Measurements from ENCODE around the gene ACOX3.

The ACOX3 gene

GRCh38 chr4:8332038-8332857, 108.3 kb downstream of the ACOX3 start:
- no peak for DNase-seq

DNA sequence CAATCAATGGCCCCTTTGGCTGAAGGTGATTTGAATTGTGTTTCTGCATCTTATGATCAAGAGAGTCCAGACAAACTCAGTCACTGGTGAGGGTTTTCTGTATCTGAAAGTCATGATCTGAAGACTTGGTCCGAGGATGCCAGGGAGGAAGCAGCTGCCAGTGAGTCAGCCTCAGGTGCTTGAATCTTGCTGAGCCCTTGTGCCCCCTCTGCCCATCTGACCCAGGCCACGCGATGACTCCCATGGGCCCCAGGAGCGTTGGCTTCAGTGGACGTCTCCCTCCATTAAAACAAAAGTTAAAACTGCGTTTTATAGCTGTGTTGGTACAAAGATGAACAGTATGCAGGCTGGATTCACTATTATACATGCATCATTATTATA, 109.0 kb downstream of the ACOX3 start:
- DNase-seq, result no peak

GRCh38 chr4:8330821-8331574, 109.5 kb downstream of the ACOX3 start:
- DNase-seq, result no peak

GRCh38 chr4:8329859-8330761, 110.4 kb downstream of the ACOX3 start:
- DNase-seq, result no peak

DNA sequence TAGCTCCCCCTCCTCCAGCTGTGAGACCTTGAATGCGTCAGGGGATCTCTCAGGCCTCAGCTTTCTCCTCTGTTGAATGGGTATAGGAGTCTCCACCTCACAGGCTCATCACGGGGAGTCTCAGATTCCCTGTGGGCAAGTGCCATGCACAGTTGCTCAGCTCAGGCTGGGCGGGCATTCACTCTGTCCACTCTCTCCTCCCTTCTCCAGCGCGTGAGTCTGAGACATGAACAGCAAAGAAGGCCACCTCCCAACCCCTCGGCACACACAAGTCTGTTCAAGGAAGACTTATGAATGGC, 111.0 kb downstream of the ACOX3 start:
- DNase-seq, result no peak

DNA sequence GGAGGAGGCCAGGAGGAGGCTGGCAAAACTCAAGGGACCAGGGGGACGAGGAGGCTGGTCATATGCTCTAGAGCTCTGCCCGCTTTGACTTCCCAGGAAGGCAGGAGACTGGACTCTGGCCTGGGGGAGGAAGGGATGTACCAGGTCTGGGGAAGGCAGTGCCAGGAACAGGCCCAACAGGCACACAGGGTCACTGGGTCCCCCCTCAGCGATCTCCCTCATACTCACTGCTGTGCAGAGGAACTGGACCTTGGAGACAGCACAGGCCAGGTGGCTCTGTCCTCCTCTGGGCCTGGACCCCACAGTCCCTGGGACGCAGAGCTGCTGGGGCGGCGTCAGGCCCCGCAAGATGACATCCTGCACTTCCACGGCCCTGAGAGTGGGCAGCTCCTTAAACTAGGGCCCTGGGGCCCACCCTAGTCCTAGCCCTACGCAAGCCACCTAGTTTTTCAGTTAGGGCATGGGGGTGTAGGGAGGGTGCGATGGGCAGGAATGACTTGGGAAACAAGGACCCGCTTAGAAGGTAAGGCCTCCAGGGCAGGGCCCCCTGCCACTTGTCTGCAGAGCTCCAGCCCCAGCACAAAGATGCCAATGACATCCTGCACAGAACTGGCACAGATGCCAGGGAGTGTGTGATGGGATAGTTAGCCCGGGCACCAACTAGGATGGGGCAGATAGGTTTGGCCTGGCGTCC, 111.5 kb downstream of the ACOX3 start:
- DNase-seq, result no peak

DNA sequence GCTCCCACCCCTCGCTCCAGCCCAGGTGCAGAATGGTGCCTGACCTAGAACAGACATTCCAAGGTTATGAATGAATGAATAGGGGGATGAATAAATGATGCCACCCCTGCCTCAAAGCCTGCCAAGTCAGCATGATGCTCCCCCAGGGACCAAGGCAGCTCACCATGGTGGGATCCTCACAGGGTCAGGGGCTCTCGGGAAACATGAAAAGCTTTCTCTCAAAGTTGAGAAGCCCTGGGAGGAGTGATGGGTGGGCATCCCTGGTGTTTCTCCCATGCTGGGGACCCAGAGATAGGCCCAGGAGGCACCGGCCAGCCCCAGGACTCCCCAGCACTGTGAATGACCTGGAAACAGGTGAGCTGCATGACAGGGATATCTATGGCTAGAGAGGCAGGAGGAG, 112.1 kb downstream of the ACOX3 start:
- DNase-seq, result no peak

GRCh38 chr4:8326206-8326605, 114.3 kb downstream of the ACOX3 start:
- no peak for DNase-seq

- DNase-seq, result no peak
These were observed 115.1 kb downstream of the ACOX3 start for GRCh38 chr4:8325291-8325973.

DNA sequence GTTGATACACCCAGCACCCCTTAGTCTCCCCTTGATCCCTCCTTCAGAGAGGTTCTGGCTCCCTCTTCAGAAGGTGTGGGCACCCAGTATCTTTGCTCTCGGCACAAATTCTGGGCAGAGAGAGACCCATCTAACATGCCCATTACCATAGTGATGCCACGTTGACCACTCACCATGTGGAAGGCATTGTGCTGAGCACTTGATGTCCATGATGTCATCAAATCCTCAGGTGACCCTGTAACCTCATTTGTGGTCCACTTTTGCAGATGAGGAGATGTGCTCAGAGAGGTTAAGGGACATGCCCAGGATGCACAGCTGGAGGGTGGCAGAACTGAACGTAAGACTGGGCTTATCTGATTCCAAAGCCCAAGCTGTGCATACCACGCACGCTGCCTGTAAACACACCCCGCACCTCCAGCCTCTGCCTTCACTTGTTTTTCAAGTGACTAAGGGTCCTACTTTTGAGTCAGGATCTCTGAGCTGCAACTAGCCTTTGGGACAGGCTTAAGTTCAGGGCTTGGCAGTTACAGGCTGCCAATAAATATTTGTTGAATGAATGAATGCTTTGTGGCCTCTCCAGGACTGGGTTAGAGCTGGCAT, 115.8 kb downstream of the ACOX3 start:
- DNase-seq, result no peak

GRCh38 chr4:8323947-8324555, 116.5 kb downstream of the ACOX3 start:
- DNase-seq, result no peak

DNA sequence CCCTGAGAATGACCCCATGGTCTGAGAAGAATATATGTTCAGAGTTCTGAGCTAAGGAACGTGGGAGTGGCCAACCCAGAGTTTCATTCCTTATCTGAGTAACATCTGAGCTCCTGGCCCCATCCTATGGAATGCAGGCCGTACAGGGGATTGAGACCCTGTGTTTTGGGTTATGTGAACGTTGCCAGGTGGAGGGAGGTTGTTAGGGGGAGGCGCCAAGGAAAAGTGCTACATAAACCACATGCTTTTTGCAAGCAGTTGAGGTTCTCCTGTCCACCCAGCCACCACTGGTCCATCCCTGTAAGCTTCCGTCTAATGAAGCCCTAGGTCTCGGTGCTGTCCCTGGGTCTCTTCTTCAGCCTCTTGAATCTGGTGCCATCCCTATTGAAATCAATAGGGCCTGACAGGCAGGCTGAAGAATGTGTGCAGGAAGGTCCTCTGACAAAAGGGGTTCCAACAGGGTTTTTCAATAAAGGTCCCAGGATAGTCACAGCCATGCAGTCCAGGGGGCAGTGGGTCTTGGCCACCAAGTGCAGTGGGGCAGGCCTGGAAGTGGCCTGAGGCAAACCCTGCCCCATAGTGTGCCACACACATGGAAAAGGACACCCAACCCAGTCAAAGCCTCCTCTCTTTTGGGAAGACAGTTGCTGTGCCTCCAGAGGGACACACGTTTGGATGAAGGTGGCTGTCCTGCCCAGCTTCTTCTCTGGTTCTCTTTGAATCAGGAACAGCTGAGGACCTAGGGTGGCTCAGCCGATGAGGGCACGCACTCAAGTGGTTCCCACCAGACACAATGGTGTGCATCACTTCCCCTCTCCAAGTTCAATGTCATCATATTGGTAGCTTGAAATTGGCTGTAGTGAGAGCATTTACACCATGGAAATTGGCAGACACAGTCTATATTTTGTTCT, 117.5 kb downstream of the ACOX3 start:
- no peak for DNase-seq

DNA sequence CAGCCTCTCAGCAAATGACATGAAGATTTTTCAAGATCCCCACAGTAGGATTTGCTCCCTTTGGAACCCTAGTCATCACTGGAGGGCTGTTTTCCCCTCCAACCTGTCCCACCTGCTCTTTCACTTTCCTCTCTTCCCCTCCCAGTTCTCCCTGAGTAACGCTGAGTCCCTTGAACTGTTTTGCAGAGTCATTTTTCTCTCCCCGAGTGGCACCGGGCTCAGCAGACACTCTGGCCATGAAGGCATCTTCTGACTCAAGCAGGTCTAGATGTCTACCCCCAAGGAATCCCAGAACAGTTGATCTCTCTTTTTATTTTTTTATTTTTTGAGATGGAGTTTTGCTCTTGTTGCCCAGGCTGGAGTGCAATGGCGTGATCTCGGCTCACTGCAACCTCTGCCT, 118.8 kb downstream of the ACOX3 start:
- no peak for DNase-seq

GRCh38 chr4:8321220-8321619, 119.3 kb downstream of the ACOX3 start:
- DNase-seq, result no peak

DNA sequence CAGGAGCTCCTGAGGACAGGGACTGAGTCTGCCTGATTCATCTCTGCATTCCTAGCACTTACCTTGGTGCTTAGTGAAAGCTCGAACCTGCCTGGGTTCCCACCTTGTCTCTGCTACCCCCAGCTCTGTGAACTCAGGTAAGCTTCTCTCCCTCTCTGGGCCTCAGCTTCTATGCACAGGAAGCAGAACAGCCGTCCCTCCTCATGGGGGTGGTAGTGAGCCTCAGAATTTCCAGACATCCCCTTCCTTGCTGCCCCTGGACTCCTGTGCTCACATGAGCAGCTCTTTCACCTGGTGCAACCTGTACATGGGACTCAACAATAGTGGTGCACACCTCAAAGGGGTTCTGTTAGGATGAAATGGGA, 120.2 kb downstream of the ACOX3 start:
- no peak for DNase-seq

DNA sequence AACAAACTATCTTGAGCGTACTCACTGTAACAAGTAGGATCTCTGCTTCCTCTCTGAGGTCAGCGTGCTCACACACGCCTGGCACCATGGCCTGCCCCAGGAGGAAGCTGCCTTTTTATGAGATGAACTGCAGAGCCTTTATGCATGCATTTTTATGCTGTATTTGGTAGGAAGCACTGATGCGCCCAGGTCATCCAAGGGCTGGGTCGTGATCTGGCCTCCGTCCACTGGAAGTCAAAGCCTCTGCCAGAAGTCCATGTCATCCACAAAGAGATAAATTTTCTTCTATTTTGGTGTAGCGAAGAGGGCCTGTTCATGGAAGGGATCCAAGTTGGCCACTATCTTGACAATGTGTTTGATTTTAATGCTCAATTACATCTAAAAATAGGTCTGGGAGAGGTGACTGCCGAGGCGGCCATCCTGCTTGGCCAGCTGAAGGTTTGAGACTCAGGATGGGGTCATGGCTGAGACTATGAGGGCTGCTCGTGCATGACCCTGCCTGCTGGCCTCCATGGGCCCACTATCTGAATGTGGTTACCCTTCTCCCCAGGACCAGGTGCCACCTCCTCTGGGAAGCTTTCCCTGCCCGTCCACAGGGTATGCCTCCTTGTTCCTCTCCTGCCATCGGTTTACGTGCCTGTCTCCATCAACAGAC, 120.7 kb downstream of the ACOX3 start:
- DNase-seq, result no peak

DNA sequence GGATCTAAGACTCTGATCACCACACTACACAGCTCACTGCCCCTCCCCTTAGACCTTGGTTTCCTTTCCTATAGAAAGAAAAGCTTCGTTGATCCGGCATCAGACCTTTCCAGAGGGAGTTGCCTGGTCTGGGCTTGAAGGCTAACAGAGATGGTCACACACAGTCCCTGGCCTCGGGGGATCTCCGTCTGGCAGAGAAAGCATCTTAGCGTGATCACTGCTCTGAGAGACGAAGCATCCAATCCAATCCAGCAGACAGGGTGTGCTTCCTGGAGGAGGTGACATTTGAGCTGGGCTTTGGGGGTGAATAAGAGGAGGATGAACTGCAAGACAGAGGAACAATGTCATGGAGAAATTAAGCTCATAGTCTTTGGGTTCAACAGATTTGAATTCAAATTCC, 121.5 kb downstream of the ACOX3 start:
- no peak for DNase-seq

DNA sequence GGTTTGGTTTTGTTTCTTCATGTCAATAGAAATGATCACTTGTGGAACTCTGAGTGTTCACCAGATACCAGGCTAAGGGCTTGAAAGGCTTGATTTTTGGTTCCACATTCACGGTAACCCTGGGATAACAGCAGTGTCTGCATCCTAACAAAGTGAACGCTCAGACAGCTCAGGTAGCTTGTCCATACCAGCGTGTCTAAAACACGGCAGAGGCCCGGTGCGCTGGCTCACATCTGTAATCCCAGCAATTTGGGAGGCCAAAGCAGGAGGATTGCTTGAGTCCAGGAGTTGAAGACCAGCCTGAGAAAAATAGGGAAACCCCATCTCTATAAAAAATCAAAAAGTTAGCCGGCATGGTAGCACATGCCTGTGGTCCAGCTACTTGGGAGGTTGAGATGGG, 122.0 kb downstream of the ACOX3 start:
- DNase-seq, result no peak

GRCh38 chr4:8317474-8317873, 123.0 kb downstream of the ACOX3 start:
- DNase-seq, result no peak

DNA sequence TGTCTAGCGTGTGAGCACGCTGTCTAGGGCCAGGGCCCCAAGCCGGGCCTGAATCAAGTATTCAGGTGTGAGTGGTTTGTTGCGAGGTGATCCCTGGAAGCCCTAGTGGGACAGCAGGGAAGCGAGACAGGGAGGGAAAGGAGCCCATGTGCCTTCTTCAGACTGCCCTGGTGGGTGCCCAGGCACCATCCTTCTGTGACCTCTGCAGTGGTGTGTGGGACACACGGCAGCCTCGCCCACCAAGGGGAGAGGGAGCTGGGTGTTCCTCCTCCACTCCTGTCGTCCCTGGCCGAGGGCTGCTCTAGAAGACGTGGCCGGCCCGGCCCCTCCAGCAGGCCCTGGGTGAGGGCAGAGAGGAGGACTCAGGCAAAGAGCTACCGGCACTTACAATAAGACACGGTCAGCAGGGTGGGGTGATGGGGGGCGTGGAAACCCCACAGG, 123.6 kb downstream of the ACOX3 start:
- no peak for DNase-seq
